Esophagus muscularis mucosa (tissue), 4 donors: ENCODE measurements around the gene TNK1.

Source experiments
- EP300 ChIP-seq: sonication (generic); formaldehyde crosslinking; IDR thresholded peaks from one replicate; pipeline ENCODE4 v1.6.1; 2017; ENCODE audit warnings: antibody characterized with exemption
- POLR2A ChIP-seq: fragments of 450-650 bp; IDR thresholded peaks from one replicate; pipeline ENCODE4 v1.6.1; 2017; ENCODE audit warnings: antibody characterized with exemption, moderate library complexity, mild to moderate bottlenecking, low read depth
- TF ChIP-seq, protein P1 (sequence below), 3 experiments: fragments of 200-600 bp in 2 of 3; fragments of 450-650 bp in 1 of 3; sonication (generic) in 2 of 3; IDR thresholded peaks; one replicate each; pipeline ENCODE4 v1.5.1; 2017 to 2019; ENCODE audit warnings: antibody characterized with exemption in 3 of 3, mild to moderate bottlenecking in 2 of 3, moderate library complexity in 1 of 3

DNA sequence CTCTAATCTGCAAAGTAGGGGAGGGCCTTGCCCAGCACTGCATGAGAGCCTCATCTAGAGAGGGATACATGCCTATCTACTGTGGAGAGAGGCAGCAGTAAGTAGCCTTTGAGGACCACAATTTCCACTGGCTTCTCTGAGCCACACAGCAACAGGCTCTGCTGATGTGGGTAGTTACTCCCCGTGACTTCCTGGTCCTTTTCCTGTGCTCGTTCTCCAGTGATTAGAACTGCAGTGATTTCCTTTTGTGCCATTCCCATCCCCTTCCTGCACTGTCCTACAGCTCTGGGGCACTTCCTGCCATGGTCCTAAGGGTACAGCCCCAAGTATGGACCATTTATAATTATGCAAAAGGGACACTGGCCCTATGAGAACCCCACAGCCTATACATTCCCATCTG, 10.4 kb downstream of the TNK1 start:
- TF ChIP-seq, protein P1, sequence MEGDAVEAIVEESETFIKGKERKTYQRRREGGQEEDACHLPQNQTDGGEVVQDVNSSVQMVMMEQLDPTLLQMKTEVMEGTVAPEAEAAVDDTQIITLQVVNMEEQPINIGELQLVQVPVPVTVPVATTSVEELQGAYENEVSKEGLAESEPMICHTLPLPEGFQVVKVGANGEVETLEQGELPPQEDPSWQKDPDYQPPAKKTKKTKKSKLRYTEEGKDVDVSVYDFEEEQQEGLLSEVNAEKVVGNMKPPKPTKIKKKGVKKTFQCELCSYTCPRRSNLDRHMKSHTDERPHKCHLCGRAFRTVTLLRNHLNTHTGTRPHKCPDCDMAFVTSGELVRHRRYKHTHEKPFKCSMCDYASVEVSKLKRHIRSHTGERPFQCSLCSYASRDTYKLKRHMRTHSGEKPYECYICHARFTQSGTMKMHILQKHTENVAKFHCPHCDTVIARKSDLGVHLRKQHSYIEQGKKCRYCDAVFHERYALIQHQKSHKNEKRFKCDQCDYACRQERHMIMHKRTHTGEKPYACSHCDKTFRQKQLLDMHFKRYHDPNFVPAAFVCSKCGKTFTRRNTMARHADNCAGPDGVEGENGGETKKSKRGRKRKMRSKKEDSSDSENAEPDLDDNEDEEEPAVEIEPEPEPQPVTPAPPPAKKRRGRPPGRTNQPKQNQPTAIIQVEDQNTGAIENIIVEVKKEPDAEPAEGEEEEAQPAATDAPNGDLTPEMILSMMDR (IDR thresholded peaks at IDR 0.05): no peak
- no peak for TF ChIP-seq EP300
- no peak for TF ChIP-seq POLR2A
